ENCODE results near the gene PLEKHH1.

PLEKHH1 gene

GRCh38 chr14:67486890-67487289 lies 46.2 kb upstream of the PLEKHH1 start:
- Histone ChIP-seq H3K9me2 (replicated peaks; ENCODE audit: insufficient read depth, low read length) (no peaks in the 10 kb centered on the region), H3K9ac (ENCODE audit: low read length) (peak overlapping the region; percentile 54; the same call in 1 of the 2 replicates), H3K36me3 (ENCODE audit: low read length) (no peaks in the 10 kb centered on the region), H2AFZ (ENCODE audit: low read depth, low read length, severe bottlenecking) (no peak overlapping the region), H3K4me3 (ENCODE audit: insufficient read depth, low read length, poor library complexity, severe bottlenecking) (no peak overlapping the region), H3K27me3 (ENCODE audit: low read length) (no peaks in the 10 kb centered on the region), H3K79me2 (ENCODE audit: insufficient read depth, low read length) (no peaks in the 10 kb centered on the region), H3F3A (ENCODE audit: insufficient read depth) (0 out of 2 replicates have a peak, but pooled peaks cover 6% of the 10 kb centered on the region), H3K4me2 (ENCODE audit: low read depth, low read length, poor library complexity, severe bottlenecking) (no peak overlapping the region), H3K27ac (ENCODE audit: low read depth, low read length) (peak overlapping the region; percentile 86; the same call in 1 of the 2 replicates), H4K20me1 (ENCODE audit: low read depth, low read length) (no peaks in the 10 kb centered on the region), H3K9me3 (ENCODE audit: insufficient read depth, low read length) (no peaks in the 10 kb centered on the region)
- TF ChIP-seq EZH2phosphoT487 (conservative IDR thresholded peaks at IDR 0.05; ENCODE audit: low read length) (no peak), CTCF (IDR thresholded peaks at IDR 0.05; ENCODE audit: insufficient read depth, low read length, poor library complexity, severe bottlenecking) (no peak)

GRCh38 chr14:67487332-67487731 lies 45.8 kb upstream of the PLEKHH1 start:
- no peak for TF ChIP-seq CTCF (IDR thresholded peaks at IDR 0.05; ENCODE audit: insufficient read depth, low read length, poor library complexity, severe bottlenecking)
- TF ChIP-seq EZH2phosphoT487 (conservative IDR thresholded peaks at IDR 0.05; ENCODE audit: low read length), result no peak
- no peaks in the 10 kb centered on the region for H3K9me3 ChIP-seq (ENCODE audit: insufficient read depth, low read length)
- H2AFZ ChIP-seq (ENCODE audit: low read depth, low read length, severe bottlenecking), result no peak overlapping the region
- peak overlapping the region; percentile 75 for H3K4me2 ChIP-seq (ENCODE audit: low read depth, low read length, poor library complexity, severe bottlenecking)
- peak overlapping the region; percentile 86 for H3K27ac ChIP-seq (ENCODE audit: low read depth, low read length)
- 0 out of 2 replicates have a peak, but pooled peaks cover 6% of the 10 kb centered on the region for H3F3A ChIP-seq (ENCODE audit: insufficient read depth)
- H3K27me3 ChIP-seq (ENCODE audit: low read length), result no peaks in the 10 kb centered on the region
- no peak overlapping the region for H3K4me3 ChIP-seq (ENCODE audit: insufficient read depth, low read length, poor library complexity, severe bottlenecking)
- H3K9ac ChIP-seq (ENCODE audit: low read length), result peak overlapping the region; percentile 54
- H3K79me2 ChIP-seq (ENCODE audit: insufficient read depth, low read length), result no peaks in the 10 kb centered on the region
- H3K36me3 ChIP-seq (ENCODE audit: low read length), result no peaks in the 10 kb centered on the region
- H3K9me2 ChIP-seq (replicated peaks; ENCODE audit: insufficient read depth, low read length), result no peaks in the 10 kb centered on the region
- H4K20me1 ChIP-seq (ENCODE audit: low read depth, low read length), result no peaks in the 10 kb centered on the region

GRCh38 chr14:67487937-67488893 lies 44.9 kb upstream of the PLEKHH1 start, which contains the start of gene TMEM229B:
TMEM229B (minus strand) TSS chr14:67488721; CDS start chr14:67473923, 14,798 bp downstream.
- peak within 1 kb of the TSS; percentile 54 for H3K9ac ChIP-seq (ENCODE audit: low read length)
- peaks cover 1% of the 10 kb centered on the region; the same call in 1 of the 2 replicates for H3K9me3 ChIP-seq (ENCODE audit: insufficient read depth, low read length)
- H4K20me1 ChIP-seq (ENCODE audit: low read depth, low read length), result no peaks in the 10 kb centered on the region
- no peaks in the 10 kb centered on the region for H3K27me3 ChIP-seq (ENCODE audit: low read length)
- H3F3A ChIP-seq (ENCODE audit: insufficient read depth), result peaks cover 12% of the 10 kb centered on the region; the same call in 1 of the 2 replicates
- no peaks in the 10 kb centered on the region for H3K9me2 ChIP-seq (replicated peaks; ENCODE audit: insufficient read depth, low read length)
- peak within 1 kb of the TSS; percentile 86 for H3K27ac ChIP-seq (ENCODE audit: low read depth, low read length)
- H3K36me3 ChIP-seq (ENCODE audit: low read length), result no peaks in the 10 kb centered on the region
- H2AFZ ChIP-seq (ENCODE audit: low read depth, low read length, severe bottlenecking), result peak within 1 kb of the TSS; percentile 29
- TF ChIP-seq CTCF (IDR thresholded peaks at IDR 0.05; ENCODE audit: insufficient read depth, low read length, poor library complexity, severe bottlenecking) (no peak), EZH2phosphoT487 (conservative IDR thresholded peaks at IDR 0.05; ENCODE audit: low read length) (no peak)
- H3K4me2 ChIP-seq (ENCODE audit: low read depth, low read length, poor library complexity, severe bottlenecking), result peak within 1 kb of the TSS; percentile 75
- H3K4me3 ChIP-seq (ENCODE audit: insufficient read depth, low read length, poor library complexity, severe bottlenecking), result peak within 1 kb of the TSS; percentile 29
- H3K79me2 ChIP-seq (ENCODE audit: insufficient read depth, low read length), result no peaks in the 10 kb centered on the region

All from SU-DHL-6 (cell line).